ENCODE results near the gene ADAMTS16. TPM values are rescaled to one million over a fixed set of nuclear protein-coding genes. Genes with fewer than 3 reads are reported as not detected.

The ADAMTS16 gene
- total and polyA plus RNA-seq, 2 experiments from 2014 or later: 2.2 to 5.9 TPM

- no peaks in the 10 kb centered on the region for H3K79me2 ChIP-seq
- WGBS (ENCODE audit: low lambda C conversion rate, missing lambda C conversion rate): 59% methylated on average over 9 of the region's 9 CpGs
- no peaks in the 10 kb centered on the region for H3K36me3 ChIP-seq (replicated peaks; ENCODE audit: insufficient read depth, low read depth)
- TF ChIP-seq CTCF (IDR thresholded peaks at IDR 0.05; ENCODE audit: poor library complexity) (no peak), EZH2 (IDR thresholded peaks at IDR 0.05; ENCODE audit: borderline replicate concordance) (no peak), EZH2phosphoT487 (IDR thresholded peaks at IDR 0.05; ENCODE audit: low read depth, severe bottlenecking, unreplicated experiment) (no peak)
- H2AFZ ChIP-seq: no peak overlapping the region
- no peak overlapping the region for H3K4me2 ChIP-seq
- DNase-seq (ENCODE audit: low spot score): no peak
- no peaks in the 10 kb centered on the region for H3K9me2 ChIP-seq (replicated peaks; ENCODE audit: insufficient read depth)
- H3K9me3 ChIP-seq (ENCODE audit: low read depth): no peaks in the 10 kb centered on the region
- H3K4me3 ChIP-seq: no peak overlapping the region
- H3K27me3 ChIP-seq: no peaks in the 10 kb centered on the region
- H3K4me1 ChIP-seq (ENCODE audit: insufficient read depth): no peaks in the 10 kb centered on the region
- H4K20me1 ChIP-seq (ENCODE audit: insufficient read depth, poor library complexity, severe bottlenecking): no peaks in the 10 kb centered on the region
- no peak overlapping the region for H3K27ac ChIP-seq
Measured at GRCh38 chr5:5297432-5298067, 157.4 kb downstream of the ADAMTS16 start.

GRCh38 chr5:5298068-5298633, 158.0 kb downstream of the ADAMTS16 start:
- TF ChIP-seq CTCF (IDR thresholded peaks at IDR 0.05; ENCODE audit: poor library complexity): no peak
- TF ChIP-seq EZH2 (IDR thresholded peaks at IDR 0.05; ENCODE audit: borderline replicate concordance): no peak
- TF ChIP-seq EZH2phosphoT487 (IDR thresholded peaks at IDR 0.05; ENCODE audit: low read depth, severe bottlenecking, unreplicated experiment): no peak
- WGBS (ENCODE audit: low lambda C conversion rate, missing lambda C conversion rate): 68% methylated on average over 4 of the region's 4 CpGs
- H3K4me1 ChIP-seq (ENCODE audit: insufficient read depth): no peaks in the 10 kb centered on the region

GRCh38 chr5:5298841-5299541, 158.9 kb downstream of the ADAMTS16 start:
- no peak overlapping the region for H2AFZ ChIP-seq
- no peaks in the 10 kb centered on the region for H3K9me2 ChIP-seq (replicated peaks; ENCODE audit: insufficient read depth)
- no peaks in the 10 kb centered on the region for H3K27me3 ChIP-seq
- no peak for TF ChIP-seq EZH2phosphoT487 (IDR thresholded peaks at IDR 0.05; ENCODE audit: low read depth, severe bottlenecking, unreplicated experiment)
- TF ChIP-seq CTCF (IDR thresholded peaks at IDR 0.05; ENCODE audit: poor library complexity): no peak
- TF ChIP-seq EZH2 (IDR thresholded peaks at IDR 0.05; ENCODE audit: borderline replicate concordance): no peak
- peak overlapping the region; percentile 58 for H3K27ac ChIP-seq
- no peaks in the 10 kb centered on the region for H4K20me1 ChIP-seq (ENCODE audit: insufficient read depth, poor library complexity, severe bottlenecking)
- H3K4me1 ChIP-seq (ENCODE audit: insufficient read depth): no peaks in the 10 kb centered on the region
- H3K4me3 ChIP-seq: no peak overlapping the region
- H3K4me2 ChIP-seq: no peak overlapping the region
- H3K36me3 ChIP-seq (replicated peaks; ENCODE audit: insufficient read depth, low read depth): no peaks in the 10 kb centered on the region
- H3K79me2 ChIP-seq: no peaks in the 10 kb centered on the region
- no peak for DNase-seq (ENCODE audit: low spot score)
- WGBS (ENCODE audit: low lambda C conversion rate, missing lambda C conversion rate): 81% methylated on average over 13 of the region's 13 CpGs
- no peaks in the 10 kb centered on the region for H3K9me3 ChIP-seq (ENCODE audit: low read depth)

More at GRCh38 chr5:5298068-5298633, 158.0 kb downstream of the ADAMTS16 start:
- H3K4me2 ChIP-seq: no peak overlapping the region
- H2AFZ ChIP-seq: no peak overlapping the region
- H3K9me2 ChIP-seq (replicated peaks; ENCODE audit: insufficient read depth): no peaks in the 10 kb centered on the region
- no peaks in the 10 kb centered on the region for H3K36me3 ChIP-seq (replicated peaks; ENCODE audit: insufficient read depth, low read depth)
- H3K9me3 ChIP-seq (ENCODE audit: low read depth): no peaks in the 10 kb centered on the region
- H3K79me2 ChIP-seq: no peaks in the 10 kb centered on the region
- H3K27ac ChIP-seq: peak overlapping the region; percentile 58
- H3K27me3 ChIP-seq: no peaks in the 10 kb centered on the region
- H3K4me3 ChIP-seq: no peak overlapping the region
- no peaks in the 10 kb centered on the region for H4K20me1 ChIP-seq (ENCODE audit: insufficient read depth, poor library complexity, severe bottlenecking)
- peak; percentile 76 for DNase-seq (ENCODE audit: low spot score)

Measured in hepatocyte (in vitro differentiated cells).